ENCODE data around the gene PRSS23. TPM values are rescaled to one million over a fixed set of nuclear protein-coding genes. Genes with fewer than 3 reads are reported as not detected.

Gene PRSS23
- total and polyA plus RNA-seq, 12 donors, result 5.1 to 49.4 (median 28.8) TPM

DNA sequence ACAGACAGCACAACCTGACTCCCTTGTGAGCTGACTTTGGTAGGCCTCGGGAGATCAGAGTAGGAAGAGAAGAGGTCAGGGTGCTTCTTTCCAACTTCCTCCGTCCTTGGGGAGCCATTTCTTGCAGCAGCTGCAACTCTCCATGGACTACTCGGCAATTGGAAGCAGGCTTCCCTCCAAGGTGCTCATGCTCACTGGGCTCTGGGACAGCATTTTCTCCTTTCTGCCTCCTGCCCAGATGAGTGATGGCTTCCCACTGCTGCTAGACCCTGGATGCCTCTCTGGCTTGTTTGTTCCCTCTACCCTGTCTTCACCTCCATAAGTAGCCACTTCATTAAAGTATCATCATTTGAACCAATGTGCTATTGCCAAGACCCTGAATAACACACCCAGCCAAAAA lies 8.2 kb upstream of the PRSS23 start:
- intact Hi-C loops (cut with DNase I), result no loop called here
- Histone ChIP-seq H3K4me1 (replicated peaks in 1 of 2) (no peaks in the 10 kb centered on the region), H3K36me3 (replicated peaks in 1 of 2) (no peaks in the 10 kb centered on the region), H3K27me3 (no peaks in the 10 kb centered on the region), H3K27ac (no peak overlapping the region), H3K9me3 (replicated peaks in 1 of 3) (no peaks in the 10 kb centered on the region), H3K4me3 (no peak overlapping the region)
- TF ChIP-seq, protein P1, sequence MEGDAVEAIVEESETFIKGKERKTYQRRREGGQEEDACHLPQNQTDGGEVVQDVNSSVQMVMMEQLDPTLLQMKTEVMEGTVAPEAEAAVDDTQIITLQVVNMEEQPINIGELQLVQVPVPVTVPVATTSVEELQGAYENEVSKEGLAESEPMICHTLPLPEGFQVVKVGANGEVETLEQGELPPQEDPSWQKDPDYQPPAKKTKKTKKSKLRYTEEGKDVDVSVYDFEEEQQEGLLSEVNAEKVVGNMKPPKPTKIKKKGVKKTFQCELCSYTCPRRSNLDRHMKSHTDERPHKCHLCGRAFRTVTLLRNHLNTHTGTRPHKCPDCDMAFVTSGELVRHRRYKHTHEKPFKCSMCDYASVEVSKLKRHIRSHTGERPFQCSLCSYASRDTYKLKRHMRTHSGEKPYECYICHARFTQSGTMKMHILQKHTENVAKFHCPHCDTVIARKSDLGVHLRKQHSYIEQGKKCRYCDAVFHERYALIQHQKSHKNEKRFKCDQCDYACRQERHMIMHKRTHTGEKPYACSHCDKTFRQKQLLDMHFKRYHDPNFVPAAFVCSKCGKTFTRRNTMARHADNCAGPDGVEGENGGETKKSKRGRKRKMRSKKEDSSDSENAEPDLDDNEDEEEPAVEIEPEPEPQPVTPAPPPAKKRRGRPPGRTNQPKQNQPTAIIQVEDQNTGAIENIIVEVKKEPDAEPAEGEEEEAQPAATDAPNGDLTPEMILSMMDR (IDR thresholded peaks at IDR 0.05), result no peak
- TF ChIP-seq POLR2A (IDR thresholded peaks at IDR 0.05), result no peak
- 68 to 87% (median 78%) methylated on average over 3 of the region's 3 CpGs for WGBS, 4 donors
- no peak for DNase-seq

DNA sequence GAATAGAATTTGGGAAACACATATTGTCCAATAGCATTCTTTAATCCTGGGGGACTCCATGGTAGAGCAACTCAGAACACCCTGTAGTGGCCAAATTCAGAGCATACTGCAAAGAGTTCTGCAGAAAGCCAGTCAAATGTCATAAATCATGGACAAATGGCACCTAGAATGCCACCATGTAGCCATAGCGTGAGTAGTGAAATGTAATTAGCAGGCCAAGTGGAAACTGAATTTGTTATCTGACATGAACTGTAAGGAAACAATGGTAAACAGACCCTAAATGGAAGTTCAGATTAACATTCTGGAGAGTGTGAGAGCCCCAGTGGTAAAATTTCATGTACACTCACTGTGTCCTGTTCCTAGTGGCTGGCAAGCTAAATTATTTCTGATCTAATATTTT lies 7.0 kb upstream of the PRSS23 start:
- TF ChIP-seq POLR2A (IDR thresholded peaks at IDR 0.05), result no peak
- TF ChIP-seq, protein P1 (IDR thresholded peaks at IDR 0.05), result no peak
- no peak overlapping the region for H3K4me3 ChIP-seq
- H3K9me3 ChIP-seq (replicated peaks in 1 of 3), result no peaks in the 10 kb centered on the region
- no peaks in the 10 kb centered on the region for H3K36me3 ChIP-seq (replicated peaks in 1 of 2)
- H3K27ac ChIP-seq, result no peak overlapping the region
- no peaks in the 10 kb centered on the region for H3K27me3 ChIP-seq
- no peaks in the 10 kb centered on the region for H3K4me1 ChIP-seq (replicated peaks in 1 of 2)
- DNase-seq, result no peak
- WGBS, 4 donors, result 88 to 96% (median 90%) methylated on average over 1 of the region's 1 CpG
- intact Hi-C loops (cut with DNase I), result no loop called here

DNA sequence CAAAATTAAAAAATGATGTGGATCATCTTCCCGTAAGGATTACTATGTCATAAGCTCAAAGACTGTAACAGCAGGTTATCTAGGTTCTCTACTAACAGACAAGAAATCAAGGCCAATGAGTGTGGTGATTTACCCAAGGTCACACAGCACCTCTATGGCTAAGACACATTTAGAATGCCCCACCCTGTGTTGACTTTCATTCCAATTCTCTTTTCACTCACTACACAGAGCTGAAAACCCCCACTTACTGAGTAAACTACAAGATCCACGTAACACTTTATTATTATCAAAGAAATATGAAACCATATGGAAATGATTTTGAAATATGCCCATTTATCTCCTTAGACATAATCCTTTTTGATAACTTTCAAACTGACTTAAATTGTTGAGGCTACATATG lies 4.8 kb upstream of the PRSS23 start:
- TF ChIP-seq, protein P1 (IDR thresholded peaks at IDR 0.05), result no peak
- TF ChIP-seq POLR2A (IDR thresholded peaks at IDR 0.05), result no peak
- H3K27me3 ChIP-seq, result no peaks in the 10 kb centered on the region
- H3K36me3 ChIP-seq (replicated peaks in 1 of 2), result no peaks in the 10 kb centered on the region
- H3K4me3 ChIP-seq, result no peak overlapping the region
- no peaks in the 10 kb centered on the region for H3K9me3 ChIP-seq (replicated peaks in 1 of 3)
- no peaks in the 10 kb centered on the region for H3K4me1 ChIP-seq (replicated peaks in 1 of 2)
- no peak for DNase-seq
- 83 to 89% (median 87%) methylated on average over 2 of the region's 2 CpGs for WGBS, 4 donors
- no peak overlapping the region for H3K27ac ChIP-seq
- intact Hi-C loops (cut with DNase I), result no loop called here

DNA sequence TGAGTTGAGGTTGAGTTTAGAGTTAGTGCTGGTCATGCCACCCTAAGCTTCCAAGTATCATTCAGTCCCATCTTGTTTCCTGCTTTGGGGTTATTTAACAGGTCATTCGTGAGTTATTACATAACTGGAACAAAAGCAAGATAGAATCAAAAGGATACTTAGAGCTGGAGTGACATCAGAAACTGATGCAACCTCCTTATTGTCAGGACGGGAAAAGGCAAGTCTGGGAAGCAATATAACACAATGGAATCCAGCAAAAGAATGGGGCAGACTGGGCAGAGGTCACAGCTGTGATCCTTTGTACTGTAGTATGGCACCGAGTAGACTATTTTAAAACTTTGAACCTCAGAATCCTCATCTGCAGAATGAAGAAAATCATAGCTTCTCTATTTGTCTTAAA lies 4.4 kb upstream of the PRSS23 start:
- Histone ChIP-seq H3K27me3 (no peaks in the 10 kb centered on the region), H3K27ac (no peak overlapping the region), H3K4me3 (no peak overlapping the region), H3K36me3 (replicated peaks in 1 of 2) (no peaks in the 10 kb centered on the region), H3K4me1 (replicated peaks in 1 of 2) (peaks cover 0 to 3% of the 10 kb centered on the region in 2 donors), H3K9me3 (replicated peaks in 1 of 3) (no peaks in the 10 kb centered on the region)
- 61 to 68% (median 62%) methylated on average over 3 of the region's 3 CpGs for WGBS, 4 donors
- TF ChIP-seq POLR2A (IDR thresholded peaks at IDR 0.05), result no peak
- TF ChIP-seq, protein P1 (IDR thresholded peaks at IDR 0.05), result no peak
- intact Hi-C loops (cut with DNase I), result no loop called here
- peak in 3 of 7 donors; percentile 34 to 63 (median 34) for DNase-seq
